IMR-90 (cell line): ENCODE measurements around the gene SLC6A3. TPM values are rescaled to one million over a fixed set of nuclear protein-coding genes. Genes with fewer than 3 reads are reported as not detected.

Source experiments
- ATAC-seq: fragments of 200-7000 bp; cut with Tn5 transposase; 2 replicates; pipeline ENCODE4 v1.9.1; 2020; ENCODE audit warnings: low read depth, mild to moderate bottlenecking, moderate library complexity
- BruUV-seq: library from RNA; stranded (reverse); fragments of 400-500 nt; replicated peaks from 2 replicates; lab custom pipeline; 2021; lab: Mats Ljungman, UMichigan
- CTCF ChIA-PET: fragments of 300-600 bp; formaldehyde crosslinking; extraction: SDS; loops from one replicate; lab custom pipeline; 2021; ENCODE audit warnings: antibody characterized with exemption; lab: Yijun Ruan, JAX
- POLR2A ChIA-PET: fragments of 300-600 bp; sonication (Branson Sonifier 250); formaldehyde crosslinking; loops from one replicate; lab custom pipeline; 2022; ENCODE audit warnings: antibody characterized with exemption; ENCODE audit not compliant: unreplicated experiment; lab: Charles Lee
- DNase-seq: peaks from one replicate; pipeline ENCODE4 v3.0.0; 2013
- H2AFZ ChIP-seq: replicated peaks from 2 replicates; pipeline ENCODE3; 2013; ENCODE audit warnings: low read length, mild to moderate bottlenecking; ENCODE audit not compliant: poor library complexity
- H2AK5ac ChIP-seq: 2 replicates; pipeline ENCODE4 v1.6.1; 2013; ENCODE audit warnings: low read depth, low read length, inconsistent platforms
- H2AK9ac ChIP-seq: replicated peaks from 2 replicates; pipeline ENCODE3; 2013; ENCODE audit warnings: mild to moderate bottlenecking, low read depth, low read length, moderate library complexity; ENCODE audit not compliant: poor library complexity
- H2BK120ac ChIP-seq: 2 replicates; pipeline ENCODE4 v1.6.1; 2013; ENCODE audit warnings: low read depth, low read length, inconsistent platforms
- H2BK15ac ChIP-seq: 3 replicates; pipeline ENCODE4 v1.6.1; 2013; ENCODE audit warnings: low read depth, low read length, inconsistent platforms
- H2BK20ac ChIP-seq: 2 replicates; pipeline ENCODE4 v1.6.1; 2013; ENCODE audit warnings: low read depth, mild to moderate bottlenecking, inconsistent platforms, low read length, moderate library complexity
- H2BK5ac ChIP-seq: 2 replicates; pipeline ENCODE4 v1.6.1; 2013; ENCODE audit warnings: mild to moderate bottlenecking, low read depth, low read length, inconsistent platforms; ENCODE audit not compliant: poor library complexity, severe bottlenecking
- H3K14ac ChIP-seq: replicated peaks from 2 replicates; pipeline ENCODE4 v1.6.1; 2013; ENCODE audit warnings: low read depth, low read length, inconsistent platforms
- H3K18ac ChIP-seq: 2 replicates; pipeline ENCODE4 v1.6.1; 2013; ENCODE audit warnings: low read depth, low read length, control low read depth
- H3K23ac ChIP-seq: 2 replicates; pipeline ENCODE4 v1.6.1; 2013; ENCODE audit warnings: low read depth, low read length, inconsistent platforms
- H3K27ac ChIP-seq: 2 replicates; pipeline ENCODE4 v1.5.1; 2013; ENCODE audit warnings: mild to moderate bottlenecking, control low read depth, low read length; ENCODE audit not compliant: insufficient read depth
- H3K27me3 ChIP-seq: 2 replicates; pipeline ENCODE4 v1.6.1; 2013; ENCODE audit warnings: low read length; ENCODE audit not compliant: control insufficient read depth, insufficient read depth
- H3K36me3 ChIP-seq: 2 replicates; pipeline ENCODE4 v1.6.1; 2013; ENCODE audit warnings: low read length, mixed read lengths; ENCODE audit not compliant: control insufficient read depth, insufficient read depth
- H3K4ac ChIP-seq: 2 replicates; pipeline ENCODE4 v1.6.1; 2013; ENCODE audit warnings: low read depth, low read length, inconsistent platforms
- H3K4me1 ChIP-seq: 2 replicates; pipeline ENCODE4 v1.6.1; 2013; ENCODE audit warnings: low read length, mixed read lengths; ENCODE audit not compliant: control insufficient read depth, insufficient read depth
- H3K4me2 ChIP-seq: 2 replicates; pipeline ENCODE4 v1.6.1; 2013; ENCODE audit warnings: low read depth, mild to moderate bottlenecking, control low read depth, low read length, moderate library complexity
- H3K4me3 ChIP-seq: 2 replicates; pipeline ENCODE4 v1.5.1; 2013; ENCODE audit warnings: low read depth, mild to moderate bottlenecking, control low read depth, low read length, moderate library complexity; ENCODE audit not compliant: insufficient read depth
- H3K56ac ChIP-seq: 2 replicates; pipeline ENCODE4 v1.6.1; 2013; ENCODE audit warnings: low read length, inconsistent platforms; ENCODE audit not compliant: insufficient read depth; ENCODE audit errors: extremely low read depth
- H3K79me1 ChIP-seq, 2 experiments: 2 replicates each; pipeline ENCODE4 v1.6.1; 2013; ENCODE audit warnings: low read length in 2 of 2, inconsistent platforms in 1 of 2, low read depth in 1 of 2
- H3K9ac ChIP-seq: 2 replicates; pipeline ENCODE4 v1.6.1; 2013; ENCODE audit warnings: low read depth, low read length, control low read depth
- H3K9me1 ChIP-seq: 2 replicates; pipeline ENCODE4 v1.6.1; 2013; ENCODE audit warnings: low read length, inconsistent platforms; ENCODE audit not compliant: insufficient read depth
- H3K9me3 ChIP-seq: 2 replicates; pipeline ENCODE4 v1.6.1; 2013; ENCODE audit warnings: low read length; ENCODE audit not compliant: control insufficient read depth, insufficient read depth
- H4K20me1 ChIP-seq: 2 replicates; pipeline ENCODE4 v1.6.1; 2013; ENCODE audit warnings: low read length, inconsistent platforms; ENCODE audit not compliant: insufficient read depth
- H4K5ac ChIP-seq: 2 replicates; pipeline ENCODE4 v1.6.1; 2013; ENCODE audit warnings: mild to moderate bottlenecking, low read depth, low read length, control low read depth
- H4K8ac ChIP-seq, 2 experiments: 2 replicates each; pipeline ENCODE4 v1.6.1; 2013; ENCODE audit warnings: low read depth in 2 of 2, low read length in 2 of 2, control low read depth in 1 of 2, inconsistent platforms in 1 of 2
- H4K91ac ChIP-seq: 2 replicates; pipeline ENCODE4 v1.6.1; 2013; ENCODE audit warnings: low read depth, low read length, inconsistent platforms; ENCODE audit not compliant: insufficient read depth
- BHLHE40 ChIP-seq: fragments of 150-350 bp; IDR thresholded peaks from 2 replicates; pipeline ENCODE4 v1.6.1; 2016; ENCODE audit warnings: mild to moderate bottlenecking, low read depth, low read length
- FOS ChIP-seq: fragments of 150-350 bp; IDR thresholded peaks from 2 replicates; pipeline ENCODE4 v1.6.1; 2016; ENCODE audit warnings: low read depth, low read length
- MAFK ChIP-seq: IDR thresholded peaks from 2 replicates; pipeline ENCODE4 v1.6.1; 2012; ENCODE audit warnings: low read depth, low read length, improper control_type of control experiment
- MAZ ChIP-seq: IDR thresholded peaks from 2 replicates; pipeline ENCODE4 v1.6.1; 2012; ENCODE audit warnings: low read depth, mild to moderate bottlenecking, low read length, improper control_type of control experiment, moderate library complexity, borderline replicate concordance
- POLR2A ChIP-seq: IDR thresholded peaks from 2 replicates; pipeline ENCODE4 v1.6.1; 2012; ENCODE audit warnings: mild to moderate bottlenecking, low read depth, low read length
- RFX5 ChIP-seq: IDR thresholded peaks from 2 replicates; pipeline ENCODE4 v1.8.0; 2012; ENCODE audit warnings: low read depth, mild to moderate bottlenecking, low read length, moderate library complexity
- WGBS, 2 experiments: methylation state at CpG; one replicate each; pipeline versions ENCODE4 v1.1.5 to v1.1.7; 2013; ENCODE audit warnings: missing lambda C conversion rate in 2 of 2; ENCODE audit not compliant: insufficient read length in 1 of 2; ENCODE audit errors: extremely low coverage in 2 of 2; 5-methylcytosine and 5-hydroxymethylcytosine counted together
- dilution Hi-C: fragments of 300-500 bp; cut with HindIII; formaldehyde crosslinking; loops from one replicate; pipeline ENCODE4 v1.14.3; 2018; ENCODE audit warnings: low sequenced_read_pairs; ENCODE audit not compliant: unreplicated experiment
- in situ Hi-C: fragments of 300-500 bp; cut with MboI; formaldehyde crosslinking; loops from 3 replicates; pipeline ENCODE4 v1.14.3; 2019; ENCODE audit warnings: low sequenced_read_pairs, inconsistent platforms, mixed read lengths
- intact Hi-C: fragments of 100-400 bp; cut with micrococcal nuclease; formaldehyde crosslinking; loops from 2 replicates; pipeline ENCODE4 v1.10.0; 2022
- polyA plus RNA-seq, 3 experiments: library from polyadenylated mRNA; depleted of rRNA; stranded (reverse); fragments of >200 nt; gene quantifications; 2 replicates each; pipeline ENCODE4 v1.2.3, GENCODE V29; 2012; ENCODE audit warnings: low replicate concordance in 1 of 3
- total RNA-seq: library from RNA; depleted of rRNA; stranded (reverse); fragments of >200 nt; gene quantifications from 2 replicates; pipeline ENCODE4 v1.2.3, GENCODE V29; 2012

The SLC6A3 gene
- total and polyA plus RNA-seq, 2 of the 4 experiments (the other 2 are of a cell fraction): not detected

GRCh38 chr5:1492757-1493156 is 47.5 kb upstream of the SLC6A3 start:
- H4K20me1 ChIP-seq: peaks cover 52% of the 10 kb centered on the region
- no peak overlapping the region for H3K27ac ChIP-seq
- TF ChIP-seq MAZ (no peak), RFX5 (no peak), FOS (no peak), MAFK (no peak), BHLHE40 (no peak), POLR2A (no peak)
- H3K56ac ChIP-seq: no peak overlapping the region
- H3K79me1 ChIP-seq: peaks cover 9 to 29% of the 10 kb centered on the region in 2 experiments; a peak in 3 of 4 replicates
- DNase-seq: no peak
- 80% methylated on average over 9 of the region's 12 CpGs; no CpG with 5 or more reads in 1 of the 2 experiments for WGBS, 2 experiments
- no peak overlapping the region for H3K18ac ChIP-seq
- H3K36me3 ChIP-seq: peaks cover 69% of the 10 kb centered on the region
- no peaks in the 10 kb centered on the region for H3K9me3 ChIP-seq
- no peak overlapping the region for H2BK15ac ChIP-seq
- H3K23ac ChIP-seq: no peak overlapping the region
- H3K27me3 ChIP-seq: no peaks in the 10 kb centered on the region
- POLR2A ChIA-PET: no interaction called here
- no peak for ATAC-seq
- H2AK9ac ChIP-seq: no peak overlapping the region
- no peak overlapping the region for H2BK120ac ChIP-seq
- dilution Hi-C loops: no loop called here
- intact Hi-C loops: no loop called here
- no peak overlapping the region for H3K4me3 ChIP-seq
- no peak overlapping the region for H4K5ac ChIP-seq
- no peak overlapping the region for H2BK5ac ChIP-seq
- H2AK5ac ChIP-seq: no peak overlapping the region
- H4K8ac ChIP-seq: no peak overlapping the region
- no peak overlapping the region for H3K9ac ChIP-seq
- H3K4ac ChIP-seq: no peak overlapping the region
- H3K4me1 ChIP-seq: peaks cover 7% of the 10 kb centered on the region; the same call in 1 of the 2 replicates
- H2BK20ac ChIP-seq: no peak overlapping the region
- H3K14ac ChIP-seq: no peak overlapping the region
- CTCF ChIA-PET: no interaction called here
- in situ Hi-C loops: no loop called here
- no peak overlapping the region for H4K91ac ChIP-seq
- no peak overlapping the region for H2AFZ ChIP-seq
- no peak overlapping the region for H3K4me2 ChIP-seq
- no peaks in the 10 kb centered on the region for H3K9me1 ChIP-seq
- BruUV-seq: no TSS peak
